ENCODE data around the gene TAPT1.
A peak's percentile ranks its signal among the peaks of the same experiment; 100 is the strongest.
"Not testable (repeated sequence)": the region's sequence is repeated elsewhere in the genome, so short reads cannot be mapped to it uniquely, and the experiment has no call there.

Gene TAPT1

DNA sequence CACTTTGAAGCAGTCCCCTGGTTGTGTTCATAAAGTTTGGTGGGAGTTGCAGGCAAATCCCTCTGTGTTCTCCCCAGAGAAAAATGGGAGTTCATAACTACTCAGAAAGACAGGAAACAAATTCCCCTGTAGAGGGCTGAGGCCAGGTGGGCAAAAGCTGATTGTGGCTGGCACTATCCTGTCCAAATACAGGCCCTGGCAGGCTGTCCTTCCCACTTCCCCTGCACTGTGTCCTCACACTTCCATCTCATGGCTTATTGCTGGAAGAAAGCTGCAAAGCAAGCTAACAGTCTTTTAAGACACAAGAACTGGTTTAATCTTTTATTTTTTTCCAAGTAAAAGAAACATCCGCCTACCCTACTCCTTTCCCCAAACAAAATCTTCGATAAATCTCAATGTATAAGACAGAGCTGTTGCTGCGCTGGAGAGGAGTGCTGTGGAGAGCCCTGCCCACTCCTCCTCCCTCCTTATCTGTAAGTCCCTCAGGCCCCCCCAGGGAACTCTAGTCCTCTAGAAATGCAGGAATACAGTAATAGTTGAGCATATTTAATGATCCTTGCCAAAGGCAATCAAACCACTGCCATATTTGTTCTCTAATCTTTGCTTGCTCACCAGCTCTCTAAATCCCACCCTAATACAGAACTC, 14.0 kb downstream of the TAPT1 start:
- no peak overlapping the region for H3K9ac ChIP-seq (ENCODE audit: low read depth, low read length)
- no peaks in the 10 kb centered on the region for H3K9me3 ChIP-seq (ENCODE audit: control insufficient read depth, insufficient read depth, low read length)
- H3K36me3 ChIP-seq (ENCODE audit: insufficient read depth, low read length) = no peaks in the 10 kb centered on the region
- H3K4me1 ChIP-seq (ENCODE audit: insufficient read depth, low read length) = no peaks in the 10 kb centered on the region; the same call in 1 of the 2 replicates

DNA sequence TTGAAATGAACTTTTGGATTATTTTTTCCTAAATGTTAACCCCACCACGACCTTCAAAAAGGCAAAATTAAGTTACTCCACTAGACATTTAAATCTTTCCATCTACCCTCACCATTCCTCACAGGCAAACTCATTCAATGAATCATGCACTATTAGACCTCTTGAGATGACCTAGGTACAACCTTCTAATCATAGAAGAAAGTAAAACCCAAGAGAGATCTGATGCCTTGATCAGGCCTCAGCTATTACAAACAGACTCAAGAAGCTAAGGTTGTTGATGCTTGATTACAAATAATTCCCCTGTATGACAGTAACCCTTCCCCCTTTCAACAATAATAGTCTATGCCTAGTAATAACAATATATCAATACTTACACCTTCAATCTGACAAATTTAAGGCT, 18.9 kb downstream of the TAPT1 start:
- Histone ChIP-seq H3K4me1 (ENCODE audit: insufficient read depth, low read length) (0 out of 2 replicates have a peak, but pooled peaks cover 9% of the 10 kb centered on the region), H3K9ac (ENCODE audit: low read depth, low read length) (no peak overlapping the region), H3K36me3 (ENCODE audit: insufficient read depth, low read length) (no peaks in the 10 kb centered on the region), H3K9me3 (ENCODE audit: control insufficient read depth, insufficient read depth, low read length) (no peaks in the 10 kb centered on the region)

- H3K9ac ChIP-seq (ENCODE audit: low read depth, low read length) = no peak overlapping the region
- no peaks in the 10 kb centered on the region for H3K36me3 ChIP-seq (ENCODE audit: insufficient read depth, low read length)
- H3K4me1 ChIP-seq (ENCODE audit: insufficient read depth, low read length) = 0 out of 2 replicates have a peak, but pooled peaks cover 9% of the 10 kb centered on the region
- H3K9me3 ChIP-seq (ENCODE audit: control insufficient read depth, insufficient read depth, low read length) = no peaks in the 10 kb centered on the region
These were observed 19.4 kb downstream of the TAPT1 start for GRCh38 chr4:16206848-16207247.

GRCh38 chr4:16206301-16206700, 20.0 kb downstream of the TAPT1 start:
- H3K36me3 ChIP-seq (ENCODE audit: insufficient read depth, low read length) = no peaks in the 10 kb centered on the region
- H3K4me1 ChIP-seq (ENCODE audit: insufficient read depth, low read length) = 0 out of 2 replicates have a peak, but pooled peaks cover 9% of the 10 kb centered on the region
- H3K9ac ChIP-seq (ENCODE audit: low read depth, low read length) = no peak overlapping the region
- H3K9me3 ChIP-seq (ENCODE audit: control insufficient read depth, insufficient read depth, low read length) = no peaks in the 10 kb centered on the region

DNA sequence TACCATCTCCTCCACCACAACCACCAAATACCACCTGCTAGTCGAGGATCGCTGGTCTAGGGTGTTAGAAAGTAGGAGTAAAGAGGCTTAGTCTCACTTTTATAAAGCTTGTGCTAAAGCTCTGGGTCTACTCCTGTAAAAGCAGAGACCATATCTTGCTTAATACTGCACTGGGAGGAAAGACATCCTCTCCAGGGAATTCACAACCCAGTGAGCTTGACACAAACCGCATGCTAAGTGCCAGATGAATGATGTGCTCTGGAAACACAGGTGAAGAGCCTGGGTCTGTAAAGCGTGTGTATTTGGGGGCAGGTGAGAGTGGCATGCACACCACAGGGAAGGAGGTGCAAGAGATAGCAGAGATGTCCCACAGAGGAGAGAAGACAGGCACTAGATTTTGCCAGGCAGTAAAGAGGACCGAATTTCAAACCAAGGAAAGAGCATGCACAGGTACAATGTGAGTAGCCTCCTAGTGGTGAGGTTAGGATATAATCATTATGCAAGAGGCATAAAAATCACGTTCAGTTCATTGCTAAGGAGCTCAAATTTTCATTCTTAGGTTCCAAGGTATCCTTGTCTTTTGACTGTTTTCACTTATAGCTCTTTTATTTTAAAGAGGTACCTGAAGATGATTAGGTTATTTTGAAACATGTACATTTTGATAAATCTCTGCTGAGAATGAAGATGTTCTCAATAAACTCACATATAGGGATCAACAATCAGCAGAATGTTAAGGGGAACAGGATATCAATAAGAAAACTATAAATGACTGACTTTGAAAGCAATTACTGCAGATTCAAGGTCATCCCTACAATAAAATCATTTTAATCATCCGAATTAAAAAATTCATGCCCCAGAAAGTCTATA, 20.7 kb downstream of the TAPT1 start:
- Histone ChIP-seq H3K4me1 (ENCODE audit: insufficient read depth, low read length) (0 out of 2 replicates have a peak, but pooled peaks cover 9% of the 10 kb centered on the region), H3K9me3 (ENCODE audit: control insufficient read depth, insufficient read depth, low read length) (no peaks in the 10 kb centered on the region), H3K9ac (ENCODE audit: low read depth, low read length) (no peak overlapping the region), H3K36me3 (ENCODE audit: insufficient read depth, low read length) (no peaks in the 10 kb centered on the region)

GRCh38 chr4:16204505-16204904, 21.8 kb downstream of the TAPT1 start:
- H3K4me1 ChIP-seq (ENCODE audit: insufficient read depth, low read length) = 0 out of 2 replicates have a peak, but pooled peaks cover 9% of the 10 kb centered on the region
- H3K9ac ChIP-seq (ENCODE audit: low read depth, low read length) = no peak overlapping the region
- no peaks in the 10 kb centered on the region for H3K9me3 ChIP-seq (ENCODE audit: control insufficient read depth, insufficient read depth, low read length)
- no peaks in the 10 kb centered on the region for H3K36me3 ChIP-seq (ENCODE audit: insufficient read depth, low read length)

- H3K4me1 ChIP-seq (ENCODE audit: insufficient read depth, low read length) = peaks cover 14% of the 10 kb centered on the region; the same call in 1 of the 2 replicates
- no peak overlapping the region for H3K9ac ChIP-seq (ENCODE audit: low read depth, low read length)
- H3K36me3 ChIP-seq (ENCODE audit: insufficient read depth, low read length) = no peaks in the 10 kb centered on the region
These were observed 23.2 kb downstream of the TAPT1 start for GRCh38 chr4:16203083-16203482.

GRCh38 chr4:16202598-16202997, 23.7 kb downstream of the TAPT1 start:
- Histone ChIP-seq H3K36me3 (ENCODE audit: insufficient read depth, low read length) (no peaks in the 10 kb centered on the region), H3K4me1 (ENCODE audit: insufficient read depth, low read length) (peaks cover 17% of the 10 kb centered on the region; the same call in 1 of the 2 replicates), H3K9ac (ENCODE audit: low read depth, low read length) (no peak overlapping the region), H3K9me3 (ENCODE audit: control insufficient read depth, insufficient read depth, low read length) (no peaks in the 10 kb centered on the region)

More at GRCh38 chr4:16203083-16203482, 23.2 kb downstream of the TAPT1 start:
- no peaks in the 10 kb centered on the region for H3K9me3 ChIP-seq (ENCODE audit: control insufficient read depth, insufficient read depth, low read length)

DNA sequence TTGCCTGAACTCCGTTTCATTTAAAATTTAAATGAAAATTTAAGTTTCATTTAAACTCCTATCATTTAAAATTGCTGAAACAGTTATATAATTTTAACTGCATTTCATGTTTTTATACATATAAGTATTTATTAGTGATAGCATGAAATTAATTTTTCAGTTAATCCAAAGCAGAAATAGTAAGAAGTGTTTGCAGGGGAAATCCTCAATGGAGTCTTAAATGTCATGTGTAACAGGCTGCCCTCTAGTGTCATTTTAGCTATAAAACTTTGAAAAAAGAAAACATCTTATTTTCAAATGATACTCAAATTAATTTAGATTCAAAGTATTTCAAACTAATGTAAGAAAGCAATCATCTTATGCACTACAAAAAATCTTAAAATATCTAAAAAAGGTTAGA, 27.2 kb downstream of the TAPT1 start:
- peaks cover 20% of the 10 kb centered on the region for H3K4me1 ChIP-seq (ENCODE audit: insufficient read depth, low read length)
- H3K36me3 ChIP-seq (ENCODE audit: insufficient read depth, low read length) = no peaks in the 10 kb centered on the region
- H3K9ac ChIP-seq (ENCODE audit: low read depth, low read length) = no peak overlapping the region
- no peaks in the 10 kb centered on the region for H3K9me3 ChIP-seq (ENCODE audit: control insufficient read depth, insufficient read depth, low read length)

DNA sequence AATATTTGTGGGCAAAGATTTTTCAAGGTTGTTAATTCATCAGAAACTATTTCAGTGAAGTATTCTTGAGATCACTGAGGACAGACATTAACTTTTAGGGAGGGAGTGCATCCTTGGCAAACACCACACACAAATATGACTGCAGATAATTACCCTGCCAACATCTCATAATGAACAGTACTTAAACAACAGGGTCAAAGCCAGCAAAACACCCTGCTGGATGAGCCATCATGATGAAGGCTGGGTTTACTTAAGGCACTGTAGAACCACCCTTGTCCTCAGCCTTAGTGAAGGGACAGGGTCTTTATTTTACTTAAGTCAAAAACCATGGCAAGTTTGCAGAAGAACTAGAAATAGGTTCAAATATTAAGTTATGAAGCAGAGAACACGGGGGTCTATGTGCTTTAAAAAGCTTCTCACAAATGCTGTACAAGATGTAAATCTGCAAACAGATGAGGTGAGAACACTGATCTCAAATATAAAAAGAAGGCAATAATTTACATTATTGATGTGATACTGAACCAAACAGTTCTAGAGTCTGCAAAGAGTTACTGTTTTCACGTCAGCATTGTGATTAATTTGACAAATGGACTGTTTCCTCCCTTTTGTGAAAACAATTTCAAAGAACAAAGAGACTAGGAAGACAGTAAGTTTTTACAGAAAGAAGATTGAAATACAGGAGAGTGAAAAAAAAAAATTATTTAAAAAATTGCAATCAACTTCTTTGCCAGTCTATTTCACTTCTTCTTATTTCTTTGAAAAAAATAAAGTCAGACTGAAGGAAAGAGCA, 28.2 kb downstream of the TAPT1 start:
- no peaks in the 10 kb centered on the region for H3K36me3 ChIP-seq (ENCODE audit: insufficient read depth, low read length)
- no peak overlapping the region for H3K9ac ChIP-seq (ENCODE audit: low read depth, low read length)
- no peaks in the 10 kb centered on the region for H3K9me3 ChIP-seq (ENCODE audit: control insufficient read depth, insufficient read depth, low read length)
- H3K4me1 ChIP-seq (ENCODE audit: insufficient read depth, low read length) = peaks cover 20% of the 10 kb centered on the region

- H3K9me3 ChIP-seq (ENCODE audit: control insufficient read depth, insufficient read depth, low read length) = no peaks in the 10 kb centered on the region
- H3K36me3 ChIP-seq (ENCODE audit: insufficient read depth, low read length) = no peaks in the 10 kb centered on the region
- peak overlapping the region; percentile 14; the same call in 1 of the 2 replicates for H3K9ac ChIP-seq (ENCODE audit: low read depth, low read length)
- peaks cover 20% of the 10 kb centered on the region for H3K4me1 ChIP-seq (ENCODE audit: insufficient read depth, low read length)
These were observed 29.5 kb downstream of the TAPT1 start for GRCh38 chr4:16196482-16197393.

GRCh38 chr4:16195209-16195608, 31.1 kb downstream of the TAPT1 start:
- Histone ChIP-seq H3K36me3 (ENCODE audit: insufficient read depth, low read length) (no peaks in the 10 kb centered on the region), H3K9me3 (ENCODE audit: control insufficient read depth, insufficient read depth, low read length) (no peaks in the 10 kb centered on the region), H3K4me1 (ENCODE audit: insufficient read depth, low read length) (peaks cover 20% of the 10 kb centered on the region), H3K9ac (ENCODE audit: low read depth, low read length) (no peak overlapping the region)

DNA sequence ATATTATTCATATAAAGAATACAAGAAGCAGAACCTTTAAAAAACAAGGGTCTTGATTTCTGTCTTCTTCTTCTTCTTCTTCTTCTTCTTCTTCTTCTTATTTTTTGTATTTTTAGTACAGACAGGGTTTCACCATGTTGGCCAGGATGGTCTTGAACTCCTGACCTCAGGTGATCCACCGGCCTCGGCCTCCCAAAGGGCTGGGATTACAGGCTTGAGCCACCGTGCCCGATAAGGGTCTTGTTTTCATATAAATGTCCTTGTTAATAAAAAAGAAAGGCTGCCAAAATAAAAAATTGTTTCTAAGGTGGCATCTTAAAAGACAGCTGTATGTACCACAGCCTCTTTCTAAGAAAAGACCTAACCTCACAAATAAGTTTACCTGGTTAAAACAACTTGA, 31.5 kb downstream of the TAPT1 start:
- not testable (repeated sequence) for H3K9ac ChIP-seq (ENCODE audit: low read depth, low read length); H3K9me3 ChIP-seq (ENCODE audit: control insufficient read depth, insufficient read depth, low read length); H3K36me3 ChIP-seq (ENCODE audit: insufficient read depth, low read length)
- H3K4me1 ChIP-seq (ENCODE audit: insufficient read depth, low read length) = peaks cover 20% of the 10 kb centered on the region
